GM20431 (cell line): ENCODE results near the gene ENGASE.
"Not testable (repeated sequence)": the region's sequence is repeated elsewhere in the genome, so short reads cannot be mapped to it uniquely, and the experiment has no call there.

ENCODE experiments used
- in situ Hi-C: fragments of 300-500 bp; cut with MseI, MboI; formaldehyde crosslinking; loops from one replicate; pipeline ENCODE4 v1.15.0; 2020; ENCODE audit warnings: low sequenced_read_pairs; ENCODE audit not compliant: unreplicated experiment

Gene ENGASE

DNA sequence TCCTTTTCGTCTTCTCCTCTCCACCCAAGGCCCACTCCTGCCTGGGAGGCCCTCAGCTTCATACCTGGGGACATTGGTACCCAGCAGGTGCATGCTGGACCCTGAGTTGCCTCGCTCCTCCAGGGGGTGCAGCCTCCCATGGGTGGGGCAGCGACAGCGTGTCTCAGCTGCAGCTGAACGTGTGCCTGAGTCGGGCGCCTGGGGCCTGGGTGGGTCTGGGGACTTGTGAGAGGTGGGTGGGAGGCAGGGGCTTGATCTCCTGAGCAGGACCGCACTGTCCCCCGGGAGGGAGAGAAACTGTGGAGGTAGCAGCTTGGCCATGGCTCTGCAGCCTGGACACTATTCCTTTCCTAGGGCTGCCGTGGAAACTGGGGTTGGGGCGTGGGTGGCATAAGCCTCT lies 24.8 kb upstream of the ENGASE start:
- in situ Hi-C loops = no loop called here

GRCh38 chr17:79050551-79050950 lies 24.1 kb upstream of the ENGASE start:
- in situ Hi-C loops = no loop called here

- in situ Hi-C loops = no loop called here
These were observed 23.3 kb upstream of the ENGASE start for GRCh38 chr17:79051306-79051705.

- in situ Hi-C loops = no loop called here
These were observed 22.5 kb upstream of the ENGASE start for GRCh38 chr17:79052131-79052530.

- in situ Hi-C loops = no loop called here
These were observed 21.2 kb upstream of the ENGASE start for GRCh38 chr17:79053251-79053925.

GRCh38 chr17:79054200-79054960 lies 20.2 kb upstream of the ENGASE start:
- in situ Hi-C loops = no loop called here

- in situ Hi-C loops = no loop called here
These were observed 19.4 kb upstream of the ENGASE start for GRCh38 chr17:79055197-79055596.

- in situ Hi-C loops = no loop called here
These were observed 16.8 kb upstream of the ENGASE start for GRCh38 chr17:79057737-79058385.

DNA sequence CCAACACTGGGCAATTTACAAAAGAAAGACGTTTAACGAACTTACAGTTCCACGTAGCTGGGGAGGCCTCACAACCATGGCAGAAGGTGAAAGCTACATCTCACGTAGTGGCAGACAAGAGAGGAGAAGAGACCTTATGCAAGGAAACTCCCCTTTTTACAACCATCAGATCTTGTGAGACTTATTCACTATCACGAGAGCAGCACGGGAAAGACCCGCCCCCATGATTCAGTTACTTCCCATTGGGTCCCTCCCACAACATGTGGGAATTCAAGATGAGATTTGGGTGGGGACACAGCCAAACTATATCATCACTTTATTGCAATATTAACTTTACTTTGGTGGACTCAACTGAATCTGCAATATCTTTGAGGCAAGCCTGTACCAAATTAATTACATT lies 11.9 kb upstream of the ENGASE start:
- in situ Hi-C loops = no loop called here

- in situ Hi-C loops = no loop called here
These were observed 10.6 kb upstream of the ENGASE start for GRCh38 chr17:79064026-79064425.

DNA sequence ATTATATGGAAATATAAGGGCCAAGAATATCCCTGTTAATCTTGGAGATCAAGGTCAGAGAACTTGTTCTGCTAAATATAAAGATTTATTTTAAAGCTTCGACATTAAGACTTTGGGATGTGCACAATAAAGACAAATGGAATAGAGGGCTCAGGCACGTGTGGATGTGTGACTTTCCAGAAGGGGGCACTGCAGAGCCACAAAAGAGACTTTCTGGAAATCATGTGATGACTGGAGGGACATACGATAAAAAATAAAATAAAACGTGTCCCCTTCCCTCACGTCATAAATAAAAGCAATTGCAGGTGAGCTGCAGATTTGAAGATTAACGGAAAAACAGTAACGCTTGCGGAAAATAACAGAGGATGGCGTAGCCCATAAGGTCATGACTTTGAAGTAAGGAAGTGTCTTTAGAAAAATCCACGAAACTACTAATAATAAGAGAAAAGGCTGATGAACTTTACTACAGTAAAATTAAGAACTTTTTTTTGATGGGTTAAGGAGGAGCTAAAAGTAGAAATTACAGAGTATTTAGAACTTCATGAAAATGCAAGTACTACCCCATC lies 9.4 kb upstream of the ENGASE start:
- in situ Hi-C loops = no loop called here

DNA sequence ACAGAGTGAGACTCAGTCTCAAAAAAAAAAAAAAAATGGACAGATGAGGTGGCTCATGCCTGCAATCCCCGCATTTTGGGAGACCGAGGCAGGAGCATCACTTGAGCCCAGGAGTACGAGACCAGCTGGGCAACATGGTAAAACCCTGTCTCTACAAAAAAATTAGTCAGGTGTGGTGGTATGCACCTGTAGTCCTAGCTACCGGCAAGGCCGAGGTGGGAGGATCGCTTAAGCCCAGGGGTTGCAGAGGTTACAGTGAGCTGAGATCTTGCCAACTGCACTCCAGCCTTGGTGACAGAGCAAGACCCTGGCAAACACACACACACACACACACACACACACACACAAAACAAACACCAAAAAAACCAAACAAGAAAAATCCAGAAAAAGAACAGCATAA lies 7.7 kb upstream of the ENGASE start:
- in situ Hi-C loops = no loop called here

DNA sequence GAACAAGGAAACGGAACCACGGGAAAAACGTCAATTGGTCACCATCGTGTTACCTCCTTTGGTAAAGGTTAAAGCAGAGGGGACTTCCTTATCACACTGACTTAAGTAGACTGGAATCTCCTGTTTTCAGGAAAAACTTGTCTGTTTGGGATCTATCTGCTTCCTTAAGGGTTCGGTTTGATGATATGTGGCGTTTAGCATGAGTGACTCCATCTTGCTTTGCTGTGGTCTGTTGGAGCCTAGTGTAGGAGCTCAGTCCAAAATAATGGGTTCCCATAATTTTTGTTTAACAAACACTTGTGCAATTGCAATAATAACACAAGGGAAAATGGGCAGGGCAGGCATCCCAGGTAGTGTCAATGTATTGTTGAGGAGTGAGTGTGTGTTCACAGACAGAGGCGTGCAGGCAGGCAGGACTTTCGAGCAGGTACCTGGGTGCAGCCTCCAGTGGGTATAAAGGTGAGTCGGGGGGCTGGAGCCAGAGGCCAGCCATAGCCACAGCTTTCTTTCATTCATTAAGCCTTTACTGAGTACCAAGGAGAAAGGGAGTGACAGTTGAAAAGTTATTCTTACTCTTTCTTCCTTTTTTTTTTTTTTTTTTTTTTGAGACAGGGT lies 4.3 kb upstream of the ENGASE start:
- in situ Hi-C loops = no loop called here

- in situ Hi-C loops = no loop called here
These were observed 3.4 kb upstream of the ENGASE start for GRCh38 chr17:79071161-79071740.

- in situ Hi-C loops = no loop called here
These were observed 2.1 kb upstream of the ENGASE start for GRCh38 chr17:79072544-79072943.

DNA sequence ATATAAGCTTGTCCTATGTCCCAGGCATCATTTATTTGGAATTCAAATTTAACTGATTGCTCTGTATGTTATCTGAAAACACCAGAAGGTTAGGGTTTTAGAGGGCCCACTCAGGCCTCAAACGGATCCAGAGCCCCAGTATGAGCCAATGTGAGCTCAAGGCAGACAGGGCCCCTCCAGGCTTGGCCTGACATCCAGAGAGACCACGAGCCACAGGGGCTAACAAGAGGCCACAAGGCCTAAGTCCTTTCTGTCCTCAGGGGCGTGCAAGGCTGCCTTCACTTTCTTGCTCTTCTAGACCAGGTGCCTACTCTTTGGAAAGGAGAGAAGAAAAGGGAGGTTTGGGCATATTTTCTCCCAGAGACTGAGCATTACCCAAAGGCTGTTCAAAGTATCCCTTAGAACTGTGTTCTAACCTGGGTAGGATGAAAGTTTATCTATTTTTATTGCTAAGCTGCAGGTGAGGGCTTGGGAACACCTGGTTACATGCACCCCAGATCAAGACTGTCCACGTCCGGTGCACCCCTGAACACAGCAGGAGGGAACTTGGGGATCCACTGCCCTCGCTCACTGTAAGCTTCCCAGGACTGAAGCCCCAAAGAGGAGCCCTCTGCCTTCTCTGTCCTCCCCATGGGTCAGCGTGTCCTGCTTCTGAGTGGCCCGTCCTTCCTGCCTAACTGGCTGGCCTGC lies 1.5 kb upstream of the ENGASE start:
- in situ Hi-C loops = no loop called here

GRCh38 chr17:79073706-79074088 lies 927 bp upstream of the ENGASE start:
- in situ Hi-C loops = no loop called here

DNA sequence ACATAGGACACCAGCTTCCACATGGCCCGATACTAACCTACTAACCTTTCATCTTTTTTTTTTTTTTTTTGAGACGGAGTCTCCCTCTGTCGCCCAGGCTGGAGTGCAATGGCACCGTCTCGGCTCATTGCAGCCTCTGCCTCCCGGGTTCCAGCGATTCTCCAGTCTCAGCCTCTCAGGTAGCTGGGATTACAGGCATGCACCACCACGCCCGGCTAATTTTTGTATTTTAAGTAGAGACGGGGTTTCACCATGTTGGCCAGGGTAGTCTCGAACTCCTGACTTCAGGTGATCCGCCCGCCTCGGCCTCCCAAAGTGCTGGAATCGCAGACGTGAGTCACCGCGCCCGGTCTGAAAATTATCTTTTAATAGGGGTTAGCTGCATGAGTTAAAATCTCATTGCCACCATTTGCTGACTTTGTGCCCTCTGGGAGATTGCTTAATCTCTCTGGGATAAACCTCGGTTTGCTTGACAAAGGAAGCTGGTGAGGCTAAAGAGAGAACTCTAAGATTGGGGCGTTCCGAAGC lies 439 bp upstream of the ENGASE start:
- in situ Hi-C loops = not testable (repeated sequence)

DNA sequence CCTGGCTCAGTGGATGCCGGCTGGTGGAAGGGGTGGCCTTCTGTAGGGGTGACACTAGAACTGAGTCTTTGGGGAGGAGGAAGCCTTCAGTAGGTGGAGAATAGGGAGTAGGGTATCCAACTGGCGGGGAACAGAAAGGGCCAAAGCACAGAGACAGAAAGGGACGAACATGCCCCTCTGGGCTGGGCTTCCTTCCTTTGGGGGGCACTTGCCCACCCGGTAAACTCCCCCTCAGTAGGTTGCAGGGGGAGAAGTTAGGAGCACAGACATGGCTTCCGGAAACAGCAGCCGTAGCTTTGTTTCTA lies 774 bp downstream of the ENGASE start:
- in situ Hi-C loops = no loop called here
